PFSK-1 (cell line): ENCODE results near the gene KCNB1.

Source experiments
- POLR2AphosphoS5 ChIP-seq: IDR thresholded peaks from 2 replicates; pipeline ENCODE4 v1.6.1; 2012; ENCODE audit warnings: low read depth, mild to moderate bottlenecking, control low read depth, low read length, moderate library complexity
- SIN3A ChIP-seq: IDR thresholded peaks from 2 replicates; pipeline ENCODE4 v1.6.1; 2012; ENCODE audit warnings: mild to moderate bottlenecking, low read length, moderate library complexity, borderline replicate concordance; ENCODE audit not compliant: insufficient read depth
- TAF1 ChIP-seq: IDR thresholded peaks from 2 replicates; pipeline ENCODE4 v1.6.1; 2012; ENCODE audit warnings: low read length, control low read depth, borderline replicate concordance; ENCODE audit not compliant: insufficient read depth
- TF ChIP-seq, protein P1 (sequence below), 2 experiments: IDR thresholded peaks; 2 replicates each; pipeline versions ENCODE4 v1.6.1 to v1.8.0; 2011 to 2012; ENCODE audit warnings: low read depth in 2 of 2, low read length in 2 of 2, control low read depth in 1 of 2, inconsistent platforms in 1 of 2, mild to moderate bottlenecking in 1 of 2, moderate library complexity in 1 of 2; ENCODE audit not compliant: insufficient read depth in 1 of 2

DNA sequence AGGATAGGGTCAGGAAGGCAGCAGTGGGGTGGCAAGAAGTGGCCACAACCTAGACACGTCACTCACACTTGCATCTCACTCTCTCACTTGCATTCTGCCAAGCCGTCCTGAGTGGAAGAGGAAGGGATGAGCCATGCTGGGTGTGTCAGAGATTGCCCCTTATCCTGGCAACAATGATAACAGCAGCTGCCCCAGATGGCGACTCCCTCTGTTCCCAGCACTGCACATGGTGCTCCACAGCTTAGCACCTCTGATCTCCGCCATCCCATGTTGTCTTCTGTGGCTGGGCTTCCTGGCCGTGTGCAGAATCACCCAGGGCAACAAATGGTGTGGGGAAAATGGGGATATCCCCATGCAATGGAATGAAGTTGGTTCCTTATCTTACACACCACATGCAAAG, 11.1 kb downstream of the KCNB1 start:
- TF ChIP-seq, protein P1, sequence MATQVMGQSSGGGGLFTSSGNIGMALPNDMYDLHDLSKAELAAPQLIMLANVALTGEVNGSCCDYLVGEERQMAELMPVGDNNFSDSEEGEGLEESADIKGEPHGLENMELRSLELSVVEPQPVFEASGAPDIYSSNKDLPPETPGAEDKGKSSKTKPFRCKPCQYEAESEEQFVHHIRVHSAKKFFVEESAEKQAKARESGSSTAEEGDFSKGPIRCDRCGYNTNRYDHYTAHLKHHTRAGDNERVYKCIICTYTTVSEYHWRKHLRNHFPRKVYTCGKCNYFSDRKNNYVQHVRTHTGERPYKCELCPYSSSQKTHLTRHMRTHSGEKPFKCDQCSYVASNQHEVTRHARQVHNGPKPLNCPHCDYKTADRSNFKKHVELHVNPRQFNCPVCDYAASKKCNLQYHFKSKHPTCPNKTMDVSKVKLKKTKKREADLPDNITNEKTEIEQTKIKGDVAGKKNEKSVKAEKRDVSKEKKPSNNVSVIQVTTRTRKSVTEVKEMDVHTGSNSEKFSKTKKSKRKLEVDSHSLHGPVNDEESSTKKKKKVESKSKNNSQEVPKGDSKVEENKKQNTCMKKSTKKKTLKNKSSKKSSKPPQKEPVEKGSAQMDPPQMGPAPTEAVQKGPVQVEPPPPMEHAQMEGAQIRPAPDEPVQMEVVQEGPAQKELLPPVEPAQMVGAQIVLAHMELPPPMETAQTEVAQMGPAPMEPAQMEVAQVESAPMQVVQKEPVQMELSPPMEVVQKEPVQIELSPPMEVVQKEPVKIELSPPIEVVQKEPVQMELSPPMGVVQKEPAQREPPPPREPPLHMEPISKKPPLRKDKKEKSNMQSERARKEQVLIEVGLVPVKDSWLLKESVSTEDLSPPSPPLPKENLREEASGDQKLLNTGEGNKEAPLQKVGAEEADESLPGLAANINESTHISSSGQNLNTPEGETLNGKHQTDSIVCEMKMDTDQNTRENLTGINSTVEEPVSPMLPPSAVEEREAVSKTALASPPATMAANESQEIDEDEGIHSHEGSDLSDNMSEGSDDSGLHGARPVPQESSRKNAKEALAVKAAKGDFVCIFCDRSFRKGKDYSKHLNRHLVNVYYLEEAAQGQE (IDR thresholded peaks at IDR 0.05; ENCODE audit: insufficient read depth in 1 of 2, low read depth in 2 of 2, low read length in 2 of 2): no peak
- TF ChIP-seq SIN3A (no peak), TAF1 (no peak), POLR2AphosphoS5 (no peak)
